ENCODE measurements around the gene GALNT7. TPM values are rescaled to one million over a fixed set of nuclear protein-coding genes. Genes with fewer than 3 reads are reported as not detected.

GALNT7 gene
- total and polyA plus RNA-seq, 8 donors, result 10.7 to 94.5 (median 37.9) TPM

- intact Hi-C loops (cut with DNase I; ENCODE audit: low total_unique reads), result no loop called here
- H3K4me3 ChIP-seq, result no peak overlapping the region
- H3K27me3 ChIP-seq, result no peaks in the 10 kb centered on the region
- no peak for DNase-seq
- WGBS, 5 donors, result 25 to 32% (median 26%) methylated on average over 2 of the region's 2 CpGs
- no peak overlapping the region for H3K27ac ChIP-seq
- H3K9me3 ChIP-seq, result no peaks in the 10 kb centered on the region
- no peaks in the 10 kb centered on the region for H3K4me1 ChIP-seq
- H3K36me3 ChIP-seq, result no peaks in the 10 kb centered on the region
- TF ChIP-seq CTCF (IDR thresholded peaks at IDR 0.05) (no peak), POLR2AphosphoS5 (IDR thresholded peaks at IDR 0.05) (no peak), EP300 (IDR thresholded peaks at IDR 0.05) (no peak), POLR2A (IDR thresholded peaks at IDR 0.05) (no peak)
Observed at GRCh38 chr4:173139561-173139960, 29.1 kb upstream of the GALNT7 start.

GRCh38 chr4:173145131-173145530 is 23.5 kb upstream of the GALNT7 start:
- Histone ChIP-seq H3K9me3 (no peaks in the 10 kb centered on the region), H3K36me3 (no peaks in the 10 kb centered on the region), H3K27ac (no peak overlapping the region), H3K27me3 (no peaks in the 10 kb centered on the region), H3K4me3 (no peak overlapping the region), H3K4me1 (no peaks in the 10 kb centered on the region)
- intact Hi-C loops (cut with DNase I; ENCODE audit: low total_unique reads), result no loop called here
- DNase-seq, result no peak
- TF ChIP-seq POLR2AphosphoS5 (IDR thresholded peaks at IDR 0.05), result no peak
- TF ChIP-seq EP300 (IDR thresholded peaks at IDR 0.05), result no peak
- TF ChIP-seq POLR2A (IDR thresholded peaks at IDR 0.05), result no peak
- TF ChIP-seq CTCF (IDR thresholded peaks at IDR 0.05), result no peak
- 73 to 97% (median 93%) methylated on average over 3 of the region's 3 CpGs for WGBS, 5 donors

- Histone ChIP-seq H3K4me1 (no peaks in the 10 kb centered on the region), H3K27ac (no peak overlapping the region), H3K27me3 (no peaks in the 10 kb centered on the region), H3K4me3 (no peak overlapping the region), H3K36me3 (no peaks in the 10 kb centered on the region), H3K9me3 (no peaks in the 10 kb centered on the region)
- TF ChIP-seq POLR2A (IDR thresholded peaks at IDR 0.05), result no peak
- no peak for TF ChIP-seq CTCF (IDR thresholded peaks at IDR 0.05)
- no peak for TF ChIP-seq POLR2AphosphoS5 (IDR thresholded peaks at IDR 0.05)
- TF ChIP-seq EP300 (IDR thresholded peaks at IDR 0.05), result no peak
- 94 to 99% (median 95%) methylated on average over 4 of the region's 4 CpGs for WGBS, 5 donors
- DNase-seq, result no peak
- intact Hi-C loops (cut with DNase I; ENCODE audit: low total_unique reads), result no loop called here
Observed at GRCh38 chr4:173146456-173146855, 22.2 kb upstream of the GALNT7 start.

- no peak overlapping the region for H3K4me3 ChIP-seq
- 81 to 94% (median 90%) methylated on average over 2 of the region's 2 CpGs for WGBS, 5 donors
- intact Hi-C loops (cut with DNase I; ENCODE audit: low total_unique reads), result no loop called here
Observed at GRCh38 chr4:173151496-173151895, 17.1 kb upstream of the GALNT7 start.

GRCh38 chr4:173152104-173152503 is 16.5 kb upstream of the GALNT7 start:
- no peak overlapping the region for H3K27ac ChIP-seq
- TF ChIP-seq POLR2A (IDR thresholded peaks at IDR 0.05) (no peak), POLR2AphosphoS5 (IDR thresholded peaks at IDR 0.05) (no peak), EP300 (IDR thresholded peaks at IDR 0.05) (no peak), CTCF (IDR thresholded peaks at IDR 0.05) (no peak)
- H3K27me3 ChIP-seq, result no peaks in the 10 kb centered on the region
- H3K9me3 ChIP-seq, result no peaks in the 10 kb centered on the region
- H3K4me1 ChIP-seq, result no peaks in the 10 kb centered on the region
- 96 to 99% (median 97%) methylated on average over 6 of the region's 6 CpGs for WGBS, 5 donors
- H3K36me3 ChIP-seq, result no peaks in the 10 kb centered on the region
- no peak overlapping the region for H3K4me3 ChIP-seq
- no peak for DNase-seq
- intact Hi-C loops (cut with DNase I; ENCODE audit: low total_unique reads), result no loop called here

More at GRCh38 chr4:173151496-173151895, 17.1 kb upstream of the GALNT7 start:
- Histone ChIP-seq H3K4me1 (no peaks in the 10 kb centered on the region), H3K27ac (no peak overlapping the region), H3K36me3 (no peaks in the 10 kb centered on the region), H3K9me3 (no peaks in the 10 kb centered on the region), H3K27me3 (no peaks in the 10 kb centered on the region)
- no peak for DNase-seq
- TF ChIP-seq POLR2AphosphoS5 (IDR thresholded peaks at IDR 0.05), result no peak
- TF ChIP-seq POLR2A (IDR thresholded peaks at IDR 0.05), result no peak
- TF ChIP-seq EP300 (IDR thresholded peaks at IDR 0.05), result no peak
